NK-92 treated with Interleukin-12 subunit alpha and Interleukin-12 subunit beta, amount 100 ng/mL, for 24 hours (cell line): ENCODE data around the gene CCDC102A.
"Not testable (repeated sequence)": the region's sequence is repeated elsewhere in the genome, so short reads cannot be mapped to it uniquely, and the experiment has no call there.

Experiments used
- DNase-seq: peaks from one replicate; lab custom pipeline; 2025; lab: John Stamatoyannopoulos, UW

Gene CCDC102A

GRCh38 chr16:57536306-57537193 is at the start of gene CCDC102A:
TSS of gene CCDC102A (minus strand) at chr16:57536571. CDS start at chr16:57529177, 7,394 bp downstream.
- peak; percentile 64 for DNase-seq

- no peak for DNase-seq
Observed at GRCh38 chr16:57585051-57585687, 48.8 kb upstream of the CCDC102A start.

GRCh38 chr16:57579361-57579665 is 42.9 kb upstream of the CCDC102A start:
- DNase-seq, result no peak

- DNase-seq, result peak; percentile 27
Observed at GRCh38 chr16:57578521-57579360, 42.4 kb upstream of the CCDC102A start.

- DNase-seq, result peak; percentile 75
Observed at GRCh38 chr16:57577691-57578224, 41.4 kb upstream of the CCDC102A start.

- DNase-seq, result no peak
Observed at GRCh38 chr16:57577214-57577613, 40.8 kb upstream of the CCDC102A start.

- DNase-seq, result peak; percentile 64
Observed at GRCh38 chr16:57576429-57576870, 40.1 kb upstream of the CCDC102A start.

GRCh38 chr16:57575468-57576277 is 39.3 kb upstream of the CCDC102A start:
- no peak for DNase-seq

GRCh38 chr16:57574646-57575467 is 38.5 kb upstream of the CCDC102A start:
- no peak for DNase-seq

- no peak for DNase-seq
Observed at GRCh38 chr16:57574086-57574485, 37.7 kb upstream of the CCDC102A start.

- no peak for DNase-seq
Observed at GRCh38 chr16:57572978-57573728, 36.8 kb upstream of the CCDC102A start.

GRCh38 chr16:57571098-57571497 is 34.7 kb upstream of the CCDC102A start:
- DNase-seq, result no peak

GRCh38 chr16:57570301-57571070 is 34.1 kb upstream of the CCDC102A start:
- no peak for DNase-seq

GRCh38 chr16:57569306-57569946 is 33.1 kb upstream of the CCDC102A start:
- DNase-seq, result no peak

GRCh38 chr16:57568772-57569171 is 32.4 kb upstream of the CCDC102A start:
- not testable (repeated sequence) for DNase-seq

GRCh38 chr16:57568173-57568678 is 31.9 kb upstream of the CCDC102A start:
- DNase-seq, result no peak

GRCh38 chr16:57567691-57568090 is 31.3 kb upstream of the CCDC102A start:
- DNase-seq, result no peak

- DNase-seq, result no peak
Observed at GRCh38 chr16:57566436-57566835, 30.1 kb upstream of the CCDC102A start.
